CD4-positive, alpha-beta memory T cell (primary cell): Measurements from ENCODE around the gene TUBE1. TPM values are rescaled to one million over a fixed set of nuclear protein-coding genes. Genes with fewer than 3 reads are reported as not detected.

Source experiments
- CTCF ChIA-PET: fragments of 350-600 bp; sonication (Branson Sonifier 250); formaldehyde crosslinking; loops from one replicate; lab custom pipeline; 2021; ENCODE audit warnings: inconsistent platforms; ENCODE audit not compliant: partially characterized antibody; lab: Charles Lee
- POLR2A ChIA-PET: fragments of 350-600 bp; sonication (Branson Sonifier 250); formaldehyde crosslinking; loops from one replicate; lab custom pipeline; 2021; ENCODE audit not compliant: partially characterized antibody; lab: Charles Lee
- DNase-seq, 5 donors: peaks; one replicate each; pipeline versions ENCODE4 v3.0.0 to v3.0.0-alpha.2; 2020 to 2022; ENCODE audit warnings: mixed read lengths in 1 of 5
- H3K27ac ChIP-seq: one replicate; pipeline ENCODE4 v1.7.0; 2013; ENCODE audit warnings: low read depth, low read length
- H3K27me3 ChIP-seq: 2 replicates; pipeline ENCODE4 v1.7.0; 2013; ENCODE audit warnings: mild to moderate bottlenecking, low read length, moderate library complexity; ENCODE audit not compliant: insufficient read depth
- H3K36me3 ChIP-seq: 2 replicates; pipeline ENCODE4 v1.7.0; 2013; ENCODE audit warnings: mild to moderate bottlenecking, low read length, moderate library complexity; ENCODE audit not compliant: insufficient read depth
- H3K4me1 ChIP-seq: 2 replicates; pipeline ENCODE4 v1.7.0; 2013; ENCODE audit warnings: mild to moderate bottlenecking, low read length, moderate library complexity; ENCODE audit not compliant: insufficient read depth
- H3K4me3 ChIP-seq, 2 donors: one replicate each; pipeline ENCODE4 v1.7.0; 2013; ENCODE audit warnings: low read length in 2 of 2, mild to moderate bottlenecking in 1 of 2
- H3K9me3 ChIP-seq, 2 donors: one replicate each; pipeline ENCODE4 v1.7.0; 2013; ENCODE audit warnings: low read length in 2 of 2, control low read depth in 1 of 2; ENCODE audit not compliant: control insufficient read depth in 1 of 2
- H3K27ac Mint-ChIP-seq, 7 donors: one replicate each; pipeline ENCODE4 v1.8.0; 2020 to 2021; ENCODE audit warnings: mixed read lengths in 7 of 7, mild to moderate bottlenecking in 6 of 7, inconsistent platforms in 3 of 7, moderate library complexity in 3 of 7
- H3K27me3 Mint-ChIP-seq, 2 donors: one replicate each; pipeline ENCODE4 v1.8.0; 2020 to 2021; ENCODE audit warnings: mixed read lengths in 2 of 2
- H3K36me3 Mint-ChIP-seq, 2 donors: one replicate each; pipeline ENCODE4 v1.8.0; 2020 to 2021; ENCODE audit warnings: mixed read lengths in 2 of 2, inconsistent platforms in 1 of 2, mild to moderate bottlenecking in 1 of 2
- H3K4me1 Mint-ChIP-seq, 4 donors: one replicate each; pipeline ENCODE4 v1.8.0; 2020 to 2021; ENCODE audit warnings: mixed read lengths in 4 of 4, mild to moderate bottlenecking in 1 of 4
- H3K4me3 Mint-ChIP-seq, 8 donors: one replicate each; pipeline ENCODE4 v1.8.0; 2020 to 2021; ENCODE audit warnings: mixed read lengths in 8 of 8, mild to moderate bottlenecking in 7 of 8, moderate library complexity in 6 of 8, inconsistent platforms in 3 of 8
- H3K9me3 Mint-ChIP-seq, 8 donors: one replicate each; pipeline ENCODE4 v1.8.0; 2020 to 2021; ENCODE audit warnings: mixed read lengths in 8 of 8, mild to moderate bottlenecking in 5 of 8, inconsistent platforms in 3 of 8, moderate library complexity in 1 of 8
- intact Hi-C: fragments of 100-400 bp; cut with micrococcal nuclease; formaldehyde crosslinking; loops from one replicate; pipeline ENCODE4 v1.15.1; 2023
- polyA plus RNA-seq, 2 donors: library from polyadenylated mRNA; unstranded; fragments of 300-500 nt; fragmentation: Illumina TruSeq; gene quantifications; one replicate each; pipeline ENCODE4 v1.2.3, GENCODE V29; 2021
- total RNA-seq, 2 experiments: library from RNA; stranded (reverse); gene quantifications; one replicate each; pipeline ENCODE4 v1.2.3, GENCODE V29; 2021

TUBE1 gene
- total and polyA plus RNA-seq, 4 experiments from 2014 or later: 15.6 to 45.2 (median 29.8) TPM

GRCh38 chr6:112100561-112100960 lies 13.3 kb upstream of the TUBE1 start:
- H3K27me3 Mint-ChIP-seq: peaks cover 2 to 15% of the 10 kb centered on the region in 2 donors
- H3K4me1 Mint-ChIP-seq: no peaks in the 10 kb centered on the region
- POLR2A ChIA-PET: interaction anchor here (1.5 kb wide), 1 partner anchor 10 kb away, joined by 3 read pairs; no protein-coding TSS in a partner anchor

GRCh38 chr6:112096901-112097300 lies 9.6 kb upstream of the TUBE1 start:
- Mint-ChIP-seq H3K4me3 (no peak overlapping the region), H3K27ac (no peak overlapping the region), H3K4me1 (no peaks in the 10 kb centered on the region), H3K36me3 (peaks cover 0 to 13% of the 10 kb centered on the region in 2 donors), H3K9me3 (peaks cover 0 to 3% (median 0%) of the 10 kb centered on the region in 8 donors), H3K27me3 (peaks cover 7 to 12% of the 10 kb centered on the region in 2 donors)
- ChIA-PET POLR2A (no interaction called here), CTCF (interaction anchor here (1.5 kb wide), 1 partner anchor 11 kb away, joined by 3 read pairs; no protein-coding TSS in a partner anchor)
- Histone ChIP-seq H3K36me3 (no peaks in the 10 kb centered on the region), H3K4me3 (no peak overlapping the region), H3K4me1 (no peaks in the 10 kb centered on the region), H3K9me3 (no peaks in the 10 kb centered on the region), H3K27me3 (no peaks in the 10 kb centered on the region), H3K27ac (no peak overlapping the region)
- intact Hi-C loops: no loop called here
- no peak for DNase-seq

More at GRCh38 chr6:112100561-112100960, 13.3 kb upstream of the TUBE1 start:
- H3K27ac ChIP-seq: no peak overlapping the region
- DNase-seq: no peak
- H3K27me3 ChIP-seq: no peaks in the 10 kb centered on the region
- H3K4me1 ChIP-seq: no peaks in the 10 kb centered on the region
- CTCF ChIA-PET: no interaction called here
- H3K9me3 ChIP-seq: no peaks in the 10 kb centered on the region
- H3K4me3 ChIP-seq: no peak overlapping the region
- Mint-ChIP-seq H3K27ac (no peak overlapping the region), H3K36me3 (peaks cover 0 to 24% of the 10 kb centered on the region in 2 donors), H3K4me3 (no peak overlapping the region), H3K9me3 (peaks cover 0 to 9% (median 5%) of the 10 kb centered on the region in 8 donors)
- intact Hi-C loops: no loop called here
- H3K36me3 ChIP-seq: no peaks in the 10 kb centered on the region

- Histone ChIP-seq H3K4me3 (peak overlapping the region; percentile 31 to 80), H3K4me1 (peaks cover 15% of the 10 kb centered on the region), H3K27me3 (peaks cover 15% of the 10 kb centered on the region), H3K36me3 (no peaks in the 10 kb centered on the region), H3K9me3 (no peaks in the 10 kb centered on the region), H3K27ac (peak overlapping the region; percentile 78)
- POLR2A ChIA-PET: interaction anchor here (0.7 to 2.8 kb wide), 9 partner anchors 75 to 1528 kb away, joined by 3 to 24 read pairs (median 7); partner anchors contain the start of genes AMD1, REV3L and TRAF3IP2
- no peak overlapping the region for H3K4me3 Mint-ChIP-seq
- no peak overlapping the region for H3K27ac Mint-ChIP-seq
- peaks cover 0 to 2% (median 0%) of the 10 kb centered on the region in 8 donors for H3K9me3 Mint-ChIP-seq
- intact Hi-C loops: loop anchor here (1.0 to 5.0 kb wide), 7 partner anchors 75 to 1273 kb away; partner anchors contain the start of genes AMD1, CDK19, FYN and REV3L
- peaks cover 13 to 19% of the 10 kb centered on the region in 2 donors for H3K27me3 Mint-ChIP-seq
- H3K36me3 Mint-ChIP-seq: peaks cover 10 to 15% of the 10 kb centered on the region in 2 donors
- H3K4me1 Mint-ChIP-seq: peaks cover 6 to 15% (median 8%) of the 10 kb centered on the region in 4 donors
- no peak for DNase-seq
- CTCF ChIA-PET: interaction anchor here (0.8 to 3.9 kb wide), 8 partner anchors 15 to 1273 kb away, joined by 3 to 35 read pairs (median 5); partner anchors contain the start of gene CDK19
Measured at GRCh38 chr6:112087916-112088315, 634 bp upstream of the TUBE1 start.

GRCh38 chr6:112086744-112087135 lies 542 bp downstream of the TUBE1 start:
- ChIA-PET POLR2A (interaction anchor here (0.7 to 2.8 kb wide), 11 partner anchors 13 to 1526 kb away, joined by 3 to 24 read pairs (median 4); partner anchors contain the start of genes AMD1, REV3L and TRAF3IP2), CTCF (interaction anchor here (0.8 to 3.9 kb wide), 9 partner anchors 14 to 1271 kb away, joined by 3 to 35 read pairs (median 4); partner anchors contain the start of gene CDK19)
- peaks cover 15% of the 10 kb centered on the region for H3K27me3 ChIP-seq
- H3K9me3 ChIP-seq: no peaks in the 10 kb centered on the region
- Mint-ChIP-seq H3K36me3 (peaks cover 21 to 24% of the 10 kb centered on the region in 2 donors), H3K4me3 (no peak overlapping the region), H3K4me1 (peaks cover 6 to 15% (median 8%) of the 10 kb centered on the region in 4 donors), H3K27ac (no peak overlapping the region), H3K27me3 (peaks cover 12 to 17% of the 10 kb centered on the region in 2 donors), H3K9me3 (peaks cover 0 to 2% (median 0%) of the 10 kb centered on the region in 8 donors)
- intact Hi-C loops: loop anchor here (1.0 to 5.0 kb wide), 7 partner anchors 77 to 1272 kb away; partner anchors contain the start of genes AMD1, CDK19, FYN and REV3L
- peak overlapping the region; percentile 78 for H3K27ac ChIP-seq
- H3K4me3 ChIP-seq: peak overlapping the region; percentile 31 to 80
- no peak for DNase-seq
- H3K4me1 ChIP-seq: peaks cover 15% of the 10 kb centered on the region
- H3K36me3 ChIP-seq: no peaks in the 10 kb centered on the region

- Mint-ChIP-seq H3K27me3 (peaks cover 7 to 12% of the 10 kb centered on the region in 2 donors), H3K4me1 (peaks cover 6 to 15% (median 8%) of the 10 kb centered on the region in 4 donors), H3K36me3 (peaks cover 20 to 25% of the 10 kb centered on the region in 2 donors), H3K27ac (peak overlapping the region in 5 of 7 donors; percentile 45 to 71 (median 48)), H3K4me3 (peak overlapping the region in 7 of 8 donors; percentile 8 to 73 (median 46)), H3K9me3 (no peaks in the 10 kb centered on the region)
- H3K36me3 ChIP-seq: no peaks in the 10 kb centered on the region
- H3K27me3 ChIP-seq: peaks cover 15% of the 10 kb centered on the region
- ChIA-PET CTCF (interaction anchor here (0.8 to 3.9 kb wide), 6 partner anchors 13 to 1074 kb away, joined by 3 to 35 read pairs (median 4); no protein-coding TSS in a partner anchor), POLR2A (interaction anchor here (1.5 to 2.8 kb wide), 2 partner anchors 12 to 1210 kb away, joined by 4 to 24 read pairs; partner anchors contain the start of gene AMD1)
- no peak for DNase-seq
- intact Hi-C loops: loop anchor here (2.0 to 5.0 kb wide), 5 partner anchors 213 to 1271 kb away; partner anchors contain the start of genes CDK19, FYN, REV3L and SLC16A10
- H3K9me3 ChIP-seq: no peaks in the 10 kb centered on the region
- H3K27ac ChIP-seq: no peak overlapping the region
- peaks cover 15% of the 10 kb centered on the region for H3K4me1 ChIP-seq
- H3K4me3 ChIP-seq: no peak overlapping the region
Measured at GRCh38 chr6:112085286-112086065, 1.8 kb downstream of the TUBE1 start.

- intact Hi-C loops: no loop called here
- POLR2A ChIA-PET: interaction anchor here (0.7 kb wide), 1 partner anchor 394 kb away, joined by 3 read pairs; no protein-coding TSS in a partner anchor
- CTCF ChIA-PET: interaction anchor here (1.4 kb wide), 1 partner anchor 81 kb away, joined by 4 read pairs; no protein-coding TSS in a partner anchor
Measured at GRCh38 chr6:112081569-112081968, 5.7 kb downstream of the TUBE1 start.

More at GRCh38 chr6:112081569-112081968, 5.7 kb downstream of the TUBE1 start:
- Histone ChIP-seq H3K4me3 (no peak overlapping the region), H3K27ac (no peak overlapping the region), H3K9me3 (no peaks in the 10 kb centered on the region), H3K27me3 (no peaks in the 10 kb centered on the region), H3K4me1 (peaks cover 6% of the 10 kb centered on the region), H3K36me3 (peaks cover 3% of the 10 kb centered on the region)
- no peaks in the 10 kb centered on the region for H3K27me3 Mint-ChIP-seq
- peaks cover 6 to 10% (median 8%) of the 10 kb centered on the region in 4 donors for H3K4me1 Mint-ChIP-seq
- H3K9me3 Mint-ChIP-seq: no peaks in the 10 kb centered on the region
- H3K4me3 Mint-ChIP-seq: no peak overlapping the region
- H3K27ac Mint-ChIP-seq: no peak overlapping the region
- DNase-seq: no peak
- peaks cover 28 to 42% of the 10 kb centered on the region in 2 donors for H3K36me3 Mint-ChIP-seq
